Stimulated activated naive CD8-positive, alpha-beta T cell treated with anti-CD3 and anti-CD28 coated beads, Interleukin-15, amount 100 ng/mL, for 72 hours (primary cell): Measurements from ENCODE around the gene TOGARAM2.
"Not testable (repeated sequence)": the region's sequence is repeated elsewhere in the genome, so short reads cannot be mapped to it uniquely, and the experiment has no call there.

Experiments used
- ATAC-seq: fragments of 150-1000 bp; cut with Tn5 transposase; 2 replicates; pipeline ENCODE4 v1.10.0; 2021; ENCODE audit warnings: mild to moderate bottlenecking, moderate library complexity
- DNase-seq, 2 donors: peaks; one replicate each; pipeline ENCODE4 v3.0.0; 2021 to 2022
- H3K27ac Mint-ChIP-seq, 2 donors: one replicate each; pipeline ENCODE4 v1.8.0; 2022; ENCODE audit warnings: mild to moderate bottlenecking in 2 of 2, mixed read lengths in 2 of 2, moderate library complexity in 2 of 2
- H3K27me3 Mint-ChIP-seq: one replicate; pipeline ENCODE4 v1.8.0; 2022; ENCODE audit warnings: mixed read lengths
- H3K4me1 Mint-ChIP-seq: one replicate; pipeline ENCODE4 v1.8.0; 2022; ENCODE audit warnings: mild to moderate bottlenecking, mixed read lengths
- H3K4me3 Mint-ChIP-seq, 2 donors: one replicate each; pipeline ENCODE4 v1.8.0; 2022; ENCODE audit warnings: mild to moderate bottlenecking in 2 of 2, mixed read lengths in 2 of 2, moderate library complexity in 1 of 2
- H3K9me3 Mint-ChIP-seq, 2 donors: one replicate each; pipeline ENCODE4 v1.8.0; 2022; ENCODE audit warnings: mixed read lengths in 2 of 2

Gene TOGARAM2

DNA sequence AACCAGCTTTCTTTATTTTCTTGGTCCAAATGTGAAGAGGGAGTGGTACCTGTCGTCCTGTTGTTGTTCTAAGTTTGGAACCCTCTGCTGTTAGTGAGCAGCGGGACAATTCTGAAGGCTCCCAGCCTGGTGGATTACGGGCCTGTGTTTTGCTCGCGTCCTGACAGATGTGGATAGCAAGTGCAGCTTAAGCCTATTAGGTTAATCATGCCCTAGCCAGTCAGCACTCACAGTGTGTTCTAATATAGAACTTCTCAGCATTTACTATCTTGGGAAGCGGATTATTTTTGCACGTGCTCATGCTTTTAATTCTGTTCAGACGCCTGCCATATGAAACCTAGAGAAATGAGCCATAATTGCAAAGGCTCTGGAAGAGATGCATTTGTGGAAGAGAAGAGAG is 93.3 kb downstream of the TOGARAM2 start, which contains the start of gene PCARE:
Gene PCARE (minus strand): TSS at position 113 of the 400 bp plus-strand sequence. CDS start 262 bp downstream, outside the sequence.
- no peak for DNase-seq
- Mint-ChIP-seq H3K27ac (no peak within 1 kb of the TSS), H3K4me3 (no peak within 1 kb of the TSS), H3K27me3 (no peaks in the 10 kb centered on the region), H3K9me3 (peaks cover 0 to 13% of the 10 kb centered on the region in 2 donors), H3K4me1 (no peaks in the 10 kb centered on the region)
- no peak for ATAC-seq

DNA sequence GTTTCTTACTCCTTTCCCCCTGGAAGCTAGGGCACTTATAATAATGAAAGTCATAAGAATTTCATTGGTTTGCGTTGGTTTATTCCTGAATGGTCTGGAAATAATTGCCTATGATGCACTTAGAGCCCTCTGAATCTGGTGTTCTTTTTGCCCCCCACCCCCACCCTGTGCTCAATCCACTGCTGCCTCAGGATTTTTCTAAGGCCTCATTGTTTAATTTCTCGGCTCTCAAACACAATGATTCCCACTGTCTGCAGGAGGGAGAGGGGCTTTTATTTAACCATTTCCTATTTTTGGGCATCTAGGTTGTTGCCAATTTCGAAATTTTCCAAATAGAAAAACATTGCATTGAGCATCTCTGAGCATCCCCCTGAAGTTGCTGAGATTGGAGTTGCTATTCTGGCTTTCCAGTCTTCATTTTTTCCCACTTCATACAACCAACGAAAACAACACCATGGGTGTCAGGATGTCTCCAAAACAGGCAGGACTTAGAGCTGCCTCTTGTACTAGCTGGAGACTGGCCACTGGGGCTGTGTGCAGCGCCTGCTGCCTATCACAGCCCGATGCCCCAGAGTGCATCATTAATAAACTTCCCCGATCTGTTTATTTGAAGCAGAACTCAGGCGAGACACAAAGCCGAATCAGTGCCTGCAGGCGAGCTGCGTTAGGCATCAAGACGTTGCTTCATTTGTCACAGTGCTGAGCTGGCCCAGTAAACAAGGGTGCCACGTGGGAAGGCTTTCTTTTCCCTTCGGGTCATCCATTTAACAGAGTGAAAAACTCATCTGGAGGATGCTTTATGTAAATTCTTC is 95.0 kb downstream of the TOGARAM2 start:
- peaks cover 0 to 26% of the 10 kb centered on the region in 2 donors for H3K9me3 Mint-ChIP-seq
- H3K27ac Mint-ChIP-seq, result no peak overlapping the region
- H3K4me3 Mint-ChIP-seq, result no peak overlapping the region
- H3K27me3 Mint-ChIP-seq, result no peaks in the 10 kb centered on the region
- ATAC-seq (no peak), DNase-seq (no peak)
- no peaks in the 10 kb centered on the region for H3K4me1 Mint-ChIP-seq

DNA sequence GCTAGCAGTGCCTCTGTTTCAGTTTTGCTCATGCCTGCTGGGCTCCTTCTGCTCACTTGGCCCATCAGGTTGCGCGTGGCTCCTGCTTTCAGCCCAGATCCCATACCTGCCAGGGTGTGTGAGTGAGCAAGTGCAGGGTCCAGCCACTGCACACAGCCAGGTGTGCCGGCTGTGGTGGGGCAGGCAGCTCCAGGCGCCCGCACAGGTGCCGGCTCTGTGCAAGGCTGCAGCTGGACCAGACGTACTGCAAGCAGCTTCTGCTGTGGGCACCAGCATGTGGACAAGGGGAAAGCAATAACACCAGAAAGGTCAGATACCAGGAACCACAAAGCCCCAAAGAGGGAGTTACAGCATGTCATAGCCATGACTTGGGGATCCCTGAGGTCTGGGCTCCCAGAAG is 98.8 kb downstream of the TOGARAM2 start:
- Mint-ChIP-seq H3K27me3 (no peaks in the 10 kb centered on the region), H3K9me3 (peaks cover 0 to 27% of the 10 kb centered on the region in 2 donors)

DNA sequence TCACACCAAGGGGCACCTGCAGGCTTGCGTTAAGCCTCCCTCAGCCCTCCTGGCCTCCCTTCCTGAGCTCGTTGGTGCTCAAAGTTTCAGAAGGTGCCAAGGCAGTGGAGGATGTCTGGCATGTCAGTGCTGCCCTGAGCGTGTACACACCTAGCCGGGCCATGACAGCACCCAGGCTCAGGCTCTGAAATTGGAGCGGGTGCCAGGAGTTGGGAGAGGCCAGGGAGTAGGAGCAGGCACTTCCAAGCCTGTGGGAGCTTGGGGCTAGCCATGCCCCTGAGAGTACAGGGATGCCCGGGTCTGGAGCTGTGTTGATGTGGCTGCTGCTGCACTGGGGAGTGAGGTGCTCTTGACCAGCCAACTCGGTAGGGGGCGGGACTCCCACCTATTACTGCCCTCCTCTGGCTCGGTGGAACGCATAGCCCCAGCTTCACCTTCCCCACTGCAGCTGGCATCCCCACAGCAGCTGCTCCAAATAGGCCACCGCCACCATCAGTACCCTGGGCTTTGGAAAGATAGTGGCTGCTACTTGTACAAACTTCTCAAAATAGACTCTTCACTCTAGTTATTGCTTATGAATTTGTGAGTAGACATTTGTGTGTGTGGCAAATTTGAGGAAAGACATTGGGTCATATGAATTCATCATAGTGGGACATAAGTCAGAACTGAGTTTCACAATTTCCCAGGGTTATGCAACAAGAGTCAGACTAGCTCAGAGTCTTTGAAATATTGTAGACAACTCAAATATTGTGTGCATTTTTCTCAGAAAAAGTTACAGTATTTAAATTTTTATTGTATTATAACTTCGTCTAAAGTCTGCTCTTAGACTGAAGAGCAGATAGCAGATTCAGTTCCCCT is 100.0 kb downstream of the TOGARAM2 start:
- Mint-ChIP-seq H3K27ac (no peak overlapping the region), H3K4me1 (no peaks in the 10 kb centered on the region), H3K9me3 (peaks cover 0 to 27% of the 10 kb centered on the region in 2 donors), H3K4me3 (no peak overlapping the region), H3K27me3 (no peaks in the 10 kb centered on the region)
- ATAC-seq (no peak), DNase-seq (no peak)

More for the DNA sequence above, 98.8 kb downstream of the TOGARAM2 start:
- H3K4me1 Mint-ChIP-seq, result no peaks in the 10 kb centered on the region
- no peak overlapping the region for H3K27ac Mint-ChIP-seq
- ATAC-seq (no peak), DNase-seq (no peak)
- no peak overlapping the region for H3K4me3 Mint-ChIP-seq

DNA sequence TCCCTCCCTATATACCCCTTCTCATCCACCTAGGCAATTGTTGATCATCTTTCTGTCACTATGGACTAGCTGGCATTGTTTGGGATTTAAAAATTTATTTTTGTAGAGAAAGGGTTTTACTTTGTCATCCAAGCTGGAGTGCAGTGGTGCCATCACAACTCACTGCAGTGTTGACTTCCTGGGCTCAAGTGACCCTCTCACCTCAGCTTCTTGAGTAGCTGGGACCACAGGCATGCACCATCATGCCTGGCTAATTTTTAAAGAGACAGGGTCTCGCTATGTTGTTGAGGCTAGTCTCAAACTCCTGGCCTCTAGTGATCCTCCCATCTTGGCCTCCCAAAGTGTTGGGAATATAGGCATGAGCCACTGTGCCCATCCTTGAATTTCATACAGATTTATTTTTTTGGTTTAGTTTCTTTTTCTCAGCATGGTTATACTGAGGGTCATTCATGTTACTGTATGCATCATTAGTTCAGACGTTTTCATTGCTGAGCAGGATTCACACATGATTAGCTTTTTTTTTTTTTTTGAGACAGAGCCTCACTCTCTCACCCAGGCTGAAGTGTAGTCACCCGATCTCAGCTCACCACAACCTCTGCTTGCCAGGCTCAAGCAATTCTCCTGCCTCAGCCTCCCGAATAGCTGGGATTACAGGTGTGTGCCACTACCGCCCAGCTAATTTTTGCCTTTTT is 101.9 kb downstream of the TOGARAM2 start:
- Mint-ChIP-seq H3K4me3 (no peak overlapping the region), H3K27ac (no peak overlapping the region), H3K9me3 (peaks cover 0 to 22% of the 10 kb centered on the region in 2 donors), H3K4me1 (no peaks in the 10 kb centered on the region), H3K27me3 (no peaks in the 10 kb centered on the region)
- ATAC-seq (no peak), DNase-seq (no peak)

DNA sequence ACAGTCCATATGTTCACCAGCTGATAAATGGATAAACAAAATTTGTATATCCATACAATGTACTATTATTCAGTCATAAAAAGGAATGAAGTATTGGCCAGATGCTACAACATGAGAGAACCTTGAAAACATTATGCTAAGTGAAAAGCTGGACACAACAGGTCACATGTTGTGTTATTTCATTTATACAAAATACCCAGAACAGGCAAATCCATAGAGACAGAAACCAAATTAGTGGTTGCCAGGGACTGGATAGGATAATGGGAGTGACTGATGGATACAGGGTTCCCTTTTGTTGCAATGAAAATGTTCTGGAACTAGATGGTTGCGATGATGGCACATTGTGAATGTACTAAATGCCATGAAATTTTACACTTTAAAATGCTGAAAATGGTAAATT is 103.5 kb downstream of the TOGARAM2 start:
- ATAC-seq (no peak), DNase-seq (no peak)
- Mint-ChIP-seq H3K27me3 (no peaks in the 10 kb centered on the region), H3K9me3 (peaks cover 0 to 14% of the 10 kb centered on the region in 2 donors), H3K4me1 (no peaks in the 10 kb centered on the region), H3K27ac (no peak overlapping the region), H3K4me3 (no peak overlapping the region)

DNA sequence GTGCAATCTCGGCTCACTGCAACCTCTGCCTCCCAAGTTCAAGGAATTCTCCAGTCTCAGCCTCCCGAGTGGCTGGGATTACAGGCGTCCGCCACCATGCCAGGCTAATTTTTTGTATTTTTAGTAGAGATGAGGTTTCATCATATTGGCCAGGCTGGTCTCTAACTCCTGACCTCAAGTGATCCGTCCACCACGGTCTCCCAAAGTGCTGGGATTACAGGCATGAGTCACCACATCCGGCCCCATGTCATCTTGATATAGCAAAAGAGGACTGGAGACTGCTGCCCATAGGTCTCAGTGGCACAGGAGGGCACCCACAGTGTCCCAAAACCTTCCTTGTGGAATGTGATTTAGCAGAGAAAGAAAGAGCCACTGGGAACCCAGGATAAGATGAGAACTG is 109.2 kb downstream of the TOGARAM2 start:
- not testable (repeated sequence) for H3K27me3 Mint-ChIP-seq, H3K4me1 Mint-ChIP-seq, ATAC-seq, H3K9me3 Mint-ChIP-seq, DNase-seq, H3K27ac Mint-ChIP-seq, H3K4me3 Mint-ChIP-seq

DNA sequence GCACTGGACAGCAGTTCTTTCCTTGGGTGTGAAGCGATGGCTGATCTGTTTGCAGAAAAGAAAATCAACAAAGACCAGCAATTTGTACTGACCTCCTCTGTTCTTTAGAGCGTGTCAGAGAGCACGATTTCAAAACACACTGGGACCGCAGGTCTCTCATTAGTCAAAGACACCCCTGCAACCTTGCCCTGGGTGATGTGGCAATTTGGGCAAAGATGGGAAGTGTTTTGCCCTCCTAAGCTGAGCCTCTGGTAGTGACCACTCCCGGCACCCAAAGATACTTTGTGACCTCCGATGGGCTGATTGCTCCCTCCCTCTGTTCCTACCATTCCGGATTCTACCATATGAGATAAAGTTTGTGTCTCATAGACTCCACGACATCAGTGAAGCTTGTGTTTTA is 115.9 kb downstream of the TOGARAM2 start:
- no peak overlapping the region for H3K4me3 Mint-ChIP-seq
- H3K9me3 Mint-ChIP-seq, result no peaks in the 10 kb centered on the region
- DNase-seq (no peak), ATAC-seq (no peak)
- no peaks in the 10 kb centered on the region for H3K27me3 Mint-ChIP-seq
- H3K4me1 Mint-ChIP-seq, result no peaks in the 10 kb centered on the region
- no peak overlapping the region for H3K27ac Mint-ChIP-seq

DNA sequence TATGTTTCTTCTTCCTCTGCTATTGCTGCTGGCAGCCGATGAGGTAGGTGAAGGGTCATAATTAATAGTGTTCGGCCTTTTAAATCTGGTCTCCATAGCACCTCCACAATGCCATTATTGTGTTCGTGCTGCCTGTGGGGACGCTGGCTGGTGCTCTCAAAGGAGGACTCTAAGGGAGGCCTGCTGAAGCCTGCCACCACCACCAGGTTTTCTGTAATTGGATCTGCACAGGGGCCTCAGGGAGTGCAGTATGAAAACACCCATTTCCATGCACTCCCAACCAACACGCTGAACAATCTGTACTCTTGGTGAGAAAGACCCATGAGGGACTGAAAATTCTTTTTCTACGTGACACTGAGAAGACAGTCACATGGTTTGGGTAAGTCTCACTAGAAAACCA is 116.5 kb downstream of the TOGARAM2 start:
- H3K27ac Mint-ChIP-seq, result no peak overlapping the region
- H3K27me3 Mint-ChIP-seq, result no peaks in the 10 kb centered on the region
- ATAC-seq (no peak), DNase-seq (no peak)
- no peak overlapping the region for H3K4me3 Mint-ChIP-seq
- H3K9me3 Mint-ChIP-seq, result no peaks in the 10 kb centered on the region
- no peaks in the 10 kb centered on the region for H3K4me1 Mint-ChIP-seq

DNA sequence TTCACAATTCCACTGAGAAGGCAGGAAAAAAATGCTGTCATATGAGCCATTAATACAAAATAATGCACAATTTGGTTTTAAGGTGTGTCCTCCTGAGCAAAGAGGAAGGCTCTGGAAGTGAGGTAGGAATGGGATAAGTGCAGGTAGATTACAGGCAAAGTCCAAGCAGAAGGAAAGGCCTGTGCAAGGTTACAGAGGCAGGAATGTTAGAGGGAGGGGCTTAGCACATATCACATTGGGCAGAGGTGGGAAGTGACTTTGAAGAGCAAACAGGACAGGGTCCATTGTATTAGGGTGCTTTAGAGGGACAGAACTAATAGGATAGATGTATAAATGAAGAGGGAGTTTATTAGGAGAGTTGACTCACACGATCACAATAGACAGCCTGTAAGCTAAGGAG is 119.5 kb downstream of the TOGARAM2 start:
- Mint-ChIP-seq H3K27ac (no peak overlapping the region), H3K4me3 (no peak overlapping the region), H3K27me3 (no peaks in the 10 kb centered on the region), H3K9me3 (no peaks in the 10 kb centered on the region), H3K4me1 (no peaks in the 10 kb centered on the region)
- ATAC-seq (no peak), DNase-seq (no peak)
